HG03354 (cell line): ENCODE measurements around the gene MTMR8.
"Not testable (repeated sequence)": the region's sequence is repeated elsewhere in the genome, so short reads cannot be mapped to it uniquely, and the experiment has no call there.

Experiments used
- ATAC-seq: cut with Tn5 transposase; IDR thresholded peaks from one replicate; pipeline ENCODE4 v1.9.1; 2021; ENCODE audit warnings: mild to moderate bottlenecking; ENCODE audit not compliant: unreplicated experiment, poor library complexity, severe bottlenecking

Gene MTMR8

DNA sequence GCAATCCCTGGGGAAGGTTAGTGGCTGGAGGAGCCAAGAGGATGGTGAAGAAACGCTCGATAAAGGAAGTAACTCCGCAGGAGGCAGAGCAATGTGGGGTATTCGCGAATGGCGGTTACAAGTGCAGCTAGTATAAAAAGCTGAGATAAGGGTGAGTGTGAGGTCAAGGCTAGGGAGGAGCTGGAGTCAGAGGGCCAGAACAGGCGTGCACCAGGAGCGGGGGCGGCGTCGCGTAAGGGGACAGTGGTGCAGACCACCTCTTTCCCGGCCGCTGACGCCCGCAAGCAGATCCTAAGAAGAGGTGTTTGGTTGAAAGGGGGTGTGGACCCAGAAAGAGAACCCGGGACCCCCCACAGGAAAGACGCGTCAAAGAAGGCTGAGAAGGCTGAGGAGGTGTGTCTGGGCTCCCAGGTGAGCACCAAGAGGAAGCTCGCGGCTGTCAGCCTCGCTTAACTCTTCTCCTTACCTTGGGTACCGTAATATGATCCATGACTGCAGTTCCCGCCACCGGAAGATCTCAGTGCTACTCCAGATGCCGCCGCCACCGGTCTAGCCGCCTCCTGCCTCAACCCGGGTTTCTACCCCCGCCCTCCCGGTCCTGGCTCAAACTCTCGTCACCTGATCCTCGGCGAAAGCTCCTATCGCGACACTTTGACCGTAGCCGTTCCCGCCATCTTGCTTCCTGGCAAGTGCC lies at the start of gene MTMR8:
Gene MTMR8, minus strand, starts transcription at position 579 of the 694 bp plus-strand sequence. Its CDS starts 89 bp downstream, at position 490.
- peak; percentile 95 for ATAC-seq

DNA sequence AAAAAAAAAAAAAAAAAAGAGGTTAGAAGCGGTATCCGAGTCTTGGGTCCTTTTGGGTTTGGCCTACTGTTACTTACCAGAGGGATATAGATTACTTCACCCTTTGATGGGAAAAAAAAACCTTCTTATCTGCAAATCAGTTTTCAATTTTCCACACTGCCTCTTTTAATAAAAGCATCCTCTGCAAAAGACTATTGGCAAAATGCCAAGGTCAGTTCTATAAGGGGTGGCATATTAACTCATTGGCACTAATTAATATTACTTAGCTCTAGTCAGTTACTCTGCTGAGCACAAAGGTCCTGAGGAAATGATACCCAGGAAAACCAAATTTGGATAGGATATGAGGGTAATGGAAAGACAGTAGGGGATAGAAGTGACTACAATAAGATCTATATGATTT lies 44.3 kb upstream of the MTMR8 start:
- ATAC-seq: no peak

GRCh38 chrX:64437665-64438064 lies 42.4 kb upstream of the MTMR8 start:
- no peak for ATAC-seq

- no peak for ATAC-seq
These were observed 42.0 kb upstream of the MTMR8 start for GRCh38 chrX:64437218-64437617.

- no peak for ATAC-seq
These were observed 33.1 kb upstream of the MTMR8 start for GRCh38 chrX:64428371-64428770.

GRCh38 chrX:64427787-64428186 lies 32.5 kb upstream of the MTMR8 start:
- peak; percentile 87 for ATAC-seq

DNA sequence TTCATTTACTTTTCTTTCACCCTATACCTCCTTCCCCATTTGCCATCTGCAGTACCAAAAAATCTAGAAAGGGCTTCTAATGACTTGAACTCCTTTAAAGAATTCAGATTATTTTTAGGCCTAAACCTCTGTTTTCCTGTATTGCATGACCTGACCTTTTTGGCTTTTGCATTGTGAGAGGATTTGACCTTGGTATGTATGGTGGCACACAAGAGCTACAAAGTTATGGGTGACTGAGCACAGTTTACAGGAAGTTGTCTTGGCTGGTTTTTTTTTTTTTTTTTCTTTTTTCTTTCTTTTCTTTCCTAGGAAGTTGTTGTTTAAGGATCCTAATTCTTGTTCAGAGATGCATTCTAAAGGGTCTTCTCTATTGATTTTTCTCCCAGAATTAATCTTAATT lies 32.0 kb upstream of the MTMR8 start:
- peak; percentile 53 for ATAC-seq

DNA sequence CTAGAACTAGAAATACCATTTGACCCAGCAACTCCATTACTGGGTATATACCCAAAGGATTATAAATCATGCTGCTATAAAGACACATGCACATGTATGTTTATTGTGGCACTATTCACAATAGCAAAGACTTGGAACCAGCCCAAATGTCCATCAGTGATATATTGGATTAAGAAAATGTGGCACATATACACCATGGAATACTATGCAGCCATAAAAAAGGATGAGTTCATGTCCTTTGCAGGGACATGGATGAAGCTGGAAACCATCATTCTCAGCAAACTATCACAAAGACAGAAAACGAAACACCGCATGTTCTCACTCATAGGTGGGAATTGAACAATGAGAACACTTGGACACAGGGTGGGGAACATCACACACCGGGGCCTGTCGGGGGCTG lies 14.5 kb upstream of the MTMR8 start:
- ATAC-seq: not testable (repeated sequence)

GRCh38 chrX:64398088-64398487 lies 2.8 kb upstream of the MTMR8 start:
- ATAC-seq: no peak

DNA sequence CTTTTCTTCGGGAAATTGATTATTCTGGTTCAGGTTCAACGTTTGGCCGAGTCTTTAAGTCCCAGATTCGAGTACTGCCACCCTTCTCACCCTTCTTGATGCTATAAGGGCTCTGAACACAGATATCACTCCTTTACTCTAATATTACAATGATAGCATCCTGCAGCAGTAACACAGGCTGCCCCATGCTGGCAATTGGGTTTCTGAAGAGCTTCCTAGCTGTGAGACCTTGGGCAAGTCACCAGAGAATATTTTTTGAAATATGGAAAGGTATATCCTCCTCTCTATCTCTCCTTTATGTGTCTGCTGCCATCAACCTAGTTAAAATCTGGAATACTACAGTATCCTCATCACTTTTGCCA lies 297 bp upstream of the MTMR8 start:
- peak; percentile 22 for ATAC-seq

DNA sequence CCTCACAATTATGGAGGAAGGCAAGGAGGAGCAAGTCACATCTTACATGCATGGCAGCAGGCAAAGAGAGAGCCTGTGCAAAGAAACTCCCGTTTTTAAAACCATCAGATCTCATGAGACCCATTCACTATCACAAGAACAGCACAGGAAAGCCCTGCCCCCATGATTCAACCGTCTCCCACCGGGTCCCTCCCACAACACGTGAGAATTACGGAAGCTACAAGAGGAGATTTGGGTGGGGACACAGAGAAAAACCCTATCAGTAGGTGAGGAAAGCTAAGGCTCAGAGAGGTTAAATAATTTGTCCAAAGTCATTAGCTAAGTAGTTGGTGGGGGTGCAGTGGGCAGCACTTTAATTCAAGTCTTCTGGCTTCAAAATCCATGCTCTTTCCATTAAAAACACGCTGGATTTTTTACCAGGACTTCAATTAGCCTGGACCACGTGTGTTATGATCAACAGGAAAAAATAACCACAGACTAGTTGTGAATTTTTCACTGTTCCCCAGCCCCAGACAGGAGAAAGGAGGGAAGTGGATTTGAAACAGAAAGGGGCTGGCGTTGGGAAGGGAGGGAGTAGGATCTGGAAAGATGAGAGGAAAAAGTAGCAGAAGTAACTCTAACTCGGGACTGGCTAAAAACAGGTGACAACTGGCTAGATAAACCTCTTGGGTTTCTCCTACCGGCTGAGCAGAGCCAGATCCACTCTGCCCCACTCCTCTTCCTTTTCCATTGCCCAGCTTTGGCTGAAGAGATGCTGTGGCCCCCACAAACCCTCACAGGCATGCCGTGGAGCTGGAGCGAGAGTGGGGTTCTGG lies 986 bp downstream of the MTMR8 start:
- peak; percentile 21 for ATAC-seq

DNA sequence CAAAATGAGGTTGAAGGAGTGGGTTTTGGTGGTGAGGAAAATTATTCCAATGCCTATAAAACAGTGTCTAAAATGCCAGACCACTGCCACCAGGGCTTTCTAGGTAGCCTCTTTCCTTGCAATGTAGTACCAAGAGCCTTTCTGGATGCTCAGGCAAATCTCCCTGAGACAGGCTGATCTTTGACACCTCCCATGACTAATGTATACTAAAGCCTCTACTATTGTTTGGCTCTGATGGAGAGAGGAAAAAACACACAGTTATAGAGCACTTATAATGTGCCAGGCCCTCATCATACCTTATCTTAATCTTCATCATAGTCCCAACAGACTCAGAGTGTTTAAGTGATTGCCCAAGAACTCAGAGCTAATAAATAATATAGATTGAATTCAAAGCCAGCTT lies 5.8 kb downstream of the MTMR8 start:
- ATAC-seq: no peak

DNA sequence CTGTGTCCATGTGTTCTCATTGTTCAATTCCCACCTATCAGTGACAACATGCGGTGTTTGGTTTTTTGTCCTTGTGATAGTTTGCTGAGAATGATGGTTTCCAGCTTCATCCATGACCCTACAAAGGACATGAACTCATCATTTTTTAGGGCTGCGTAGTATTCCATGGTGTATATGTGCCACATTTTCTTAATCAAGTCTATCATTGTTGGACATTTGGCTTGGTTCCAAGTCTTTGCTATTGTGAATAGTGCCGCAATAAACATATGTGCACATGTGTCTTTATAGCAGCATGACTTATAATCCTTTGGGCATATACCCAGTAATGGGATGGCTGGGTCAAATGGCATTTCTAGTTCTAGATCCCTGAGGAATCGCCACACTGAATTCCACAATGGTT lies 14.5 kb downstream of the MTMR8 start:
- ATAC-seq: not testable (repeated sequence)

DNA sequence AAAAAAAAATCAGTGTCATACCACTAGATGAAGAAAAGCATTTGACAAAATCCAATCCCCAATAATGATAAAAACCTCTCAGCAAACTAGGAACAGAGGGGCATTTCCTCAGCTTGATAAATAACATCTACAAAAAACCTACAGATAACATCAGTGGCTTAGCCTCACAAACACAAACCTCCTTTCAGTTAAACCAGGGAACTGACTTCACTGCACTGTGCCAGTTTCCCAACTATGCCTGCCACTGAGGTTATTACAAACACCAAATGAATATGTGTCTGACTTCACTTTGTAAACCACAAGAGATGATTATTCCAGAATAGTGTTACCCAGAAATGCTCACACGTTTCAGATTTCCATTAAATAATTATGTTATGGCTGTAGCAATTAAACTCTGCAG lies 15.3 kb downstream of the MTMR8 start:
- ATAC-seq: no peak

- ATAC-seq: no peak
These were observed 17.5 kb downstream of the MTMR8 start for GRCh38 chrX:64377753-64378152.

GRCh38 chrX:64352081-64352480 lies 43.2 kb downstream of the MTMR8 start:
- no peak for ATAC-seq

DNA sequence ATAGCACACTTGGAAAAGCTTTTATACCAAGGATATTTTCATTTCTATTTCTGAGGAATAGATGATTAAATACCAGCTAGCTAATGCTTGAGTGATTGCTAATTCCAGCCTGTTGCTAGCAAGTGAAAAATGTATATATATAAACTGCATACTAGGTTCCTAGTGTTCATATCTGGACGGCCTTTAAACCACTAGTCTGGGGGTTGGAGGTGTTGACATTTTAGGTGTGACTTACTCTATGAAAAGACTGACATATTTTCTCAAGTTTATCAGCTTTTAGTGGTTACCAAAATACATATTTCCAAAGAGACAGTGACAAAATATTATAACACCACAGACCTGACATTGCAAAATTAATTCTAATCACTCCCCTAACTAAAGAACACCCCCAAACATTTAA lies 44.7 kb downstream of the MTMR8 start:
- no peak for ATAC-seq

GRCh38 chrX:64350047-64350446 lies 45.2 kb downstream of the MTMR8 start:
- ATAC-seq: no peak

DNA sequence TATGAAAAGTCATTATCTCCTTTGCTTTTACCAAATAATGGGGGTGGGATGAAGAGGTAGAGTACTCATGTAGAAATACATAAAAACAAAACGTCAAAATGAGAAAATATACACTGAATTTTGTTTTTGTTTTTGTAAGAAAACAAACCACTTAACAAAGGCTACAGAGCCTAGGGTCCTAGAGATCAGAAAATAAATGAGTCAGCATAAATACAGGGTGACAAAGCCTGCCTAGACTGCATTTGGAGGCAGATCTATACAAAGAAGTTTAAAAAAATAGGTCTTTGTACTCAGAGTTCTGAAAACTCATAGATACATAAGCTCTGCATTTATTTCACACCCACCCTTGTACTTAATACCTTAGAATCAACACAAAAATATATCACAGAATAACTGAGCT lies 52.4 kb downstream of the MTMR8 start:
- ATAC-seq: no peak

DNA sequence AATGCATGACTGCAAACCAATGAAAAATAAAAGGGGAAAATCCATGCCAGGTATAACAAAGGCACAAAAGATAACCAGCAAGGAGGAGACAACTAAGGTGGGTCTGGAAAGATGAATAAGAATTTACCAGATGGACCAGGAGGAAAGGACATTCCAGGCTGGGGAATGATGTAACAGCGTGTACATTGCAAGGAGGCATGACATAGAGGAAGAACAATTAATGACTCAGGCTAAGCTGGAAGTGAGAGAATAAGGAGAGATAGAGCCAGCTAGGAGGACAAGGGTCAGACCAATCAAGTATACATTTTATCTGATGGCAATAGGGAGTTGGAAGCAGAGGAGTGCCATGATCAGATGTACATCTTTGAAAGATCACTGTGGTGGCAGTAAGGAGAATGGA lies 57.0 kb downstream of the MTMR8 start:
- no peak for ATAC-seq

- ATAC-seq: no peak
These were observed 60.8 kb downstream of the MTMR8 start for GRCh38 chrX:64334467-64334866.
